Measurements from ENCODE around the gene TGFBR3. TPM values are rescaled to one million over a fixed set of nuclear protein-coding genes. Genes with fewer than 3 reads are reported as not detected.

Gene TGFBR3
- total RNA-seq, 4 donors from 2014 or later = 32.9 to 138 (median 58.8) TPM

- in situ Hi-C loops (cut with MboI; ENCODE audit: low pct_ligation_motif_present in 1 of 4, low pct_unique_long_range_greater_than_20kb in 1 of 4, low sequenced_read_pairs in 3 of 4) = no loop called here
- Histone ChIP-seq H3K4me1 (peaks cover 0 to 20% (median 2%) of the 10 kb centered on the region in 4 donors), H3K27me3 (no peaks in the 10 kb centered on the region), H3K4me3 (no peak overlapping the region), H3K27ac (no peak overlapping the region), H3K36me3 (no peaks in the 10 kb centered on the region), H3K9me3 (no peaks in the 10 kb centered on the region)
- TF ChIP-seq POLR2A (IDR thresholded peaks at IDR 0.05) = no peak
- no peak for TF ChIP-seq POLR2AphosphoS5 (IDR thresholded peaks at IDR 0.05)
- no peak for TF ChIP-seq CTCF (IDR thresholded peaks at IDR 0.05)
- no peak for TF ChIP-seq EP300 (IDR thresholded peaks at IDR 0.05; ENCODE audit: low read depth)
- 88 to 94% methylated on average over 3 of the region's 3 CpGs for WGBS, 2 donors (ENCODE audit: low coverage in 1 of 2)
- DNase-seq = no peak
- intact Hi-C loops (cut with DNase I; ENCODE audit: low total_unique reads) = loop anchor here (10.0 kb wide), 1 partner anchor 202 kb away; no protein-coding TSS in a partner anchor
These were observed 169.6 kb downstream of the TGFBR3 start for GRCh38 chr1:91716339-91716738.

GRCh38 chr1:91715416-91716000, 170.4 kb downstream of the TGFBR3 start:
- Histone ChIP-seq H3K27me3 (no peaks in the 10 kb centered on the region), H3K27ac (peak overlapping the region in 1 of 4 donors; percentile 19), H3K9me3 (no peaks in the 10 kb centered on the region), H3K36me3 (no peaks in the 10 kb centered on the region), H3K4me3 (no peak overlapping the region), H3K4me1 (peaks cover 0 to 20% (median 2%) of the 10 kb centered on the region in 4 donors)
- intact Hi-C loops (cut with DNase I; ENCODE audit: low total_unique reads) (loop anchor here (10.0 kb wide), 1 partner anchor 201 kb away; no protein-coding TSS in a partner anchor), in situ Hi-C loops (cut with MboI; ENCODE audit: low pct_ligation_motif_present in 1 of 4, low pct_unique_long_range_greater_than_20kb in 1 of 4, low sequenced_read_pairs in 3 of 4) (no loop called here)
- WGBS, 2 donors (ENCODE audit: low coverage in 1 of 2) = 92 to 94% methylated on average over 2 of the region's 2 CpGs
- DNase-seq = no peak
- TF ChIP-seq POLR2A (IDR thresholded peaks at IDR 0.05) (no peak), CTCF (IDR thresholded peaks at IDR 0.05) (no peak), EP300 (IDR thresholded peaks at IDR 0.05; ENCODE audit: low read depth) (no peak), POLR2AphosphoS5 (IDR thresholded peaks at IDR 0.05) (no peak)

- Histone ChIP-seq H3K27ac (peak overlapping the region; percentile 8 to 83 (median 75)), H3K9me3 (no peaks in the 10 kb centered on the region), H3K4me3 (no peak overlapping the region), H3K36me3 (no peaks in the 10 kb centered on the region), H3K27me3 (no peaks in the 10 kb centered on the region), H3K4me1 (peaks cover 0 to 20% (median 2%) of the 10 kb centered on the region in 4 donors)
- no peak for TF ChIP-seq POLR2A (IDR thresholded peaks at IDR 0.05)
- no peak for TF ChIP-seq CTCF (IDR thresholded peaks at IDR 0.05)
- TF ChIP-seq EP300 (IDR thresholded peaks at IDR 0.05; ENCODE audit: low read depth) = no peak
- no peak for TF ChIP-seq POLR2AphosphoS5 (IDR thresholded peaks at IDR 0.05)
- in situ Hi-C loops (cut with MboI; ENCODE audit: low pct_ligation_motif_present in 1 of 4, low pct_unique_long_range_greater_than_20kb in 1 of 4, low sequenced_read_pairs in 3 of 4) = no loop called here
- intact Hi-C loops (cut with DNase I; ENCODE audit: low total_unique reads) = loop anchor here (10.0 kb wide), 1 partner anchor 200 kb away; no protein-coding TSS in a partner anchor
- no peak for DNase-seq
- 89 to 97% methylated on average over 7 to 8 of the region's 8 CpGs for WGBS, 2 donors (ENCODE audit: low coverage in 1 of 2)
These were observed 171.0 kb downstream of the TGFBR3 start for GRCh38 chr1:91714867-91715381.

- in situ Hi-C loops (cut with MboI; ENCODE audit: low pct_ligation_motif_present in 1 of 4, low pct_unique_long_range_greater_than_20kb in 1 of 4, low sequenced_read_pairs in 3 of 4) = no loop called here
- H3K36me3 ChIP-seq = no peaks in the 10 kb centered on the region
These were observed 172.7 kb downstream of the TGFBR3 start for GRCh38 chr1:91712981-91713841.

More at GRCh38 chr1:91712981-91713841, 172.7 kb downstream of the TGFBR3 start:
- peaks cover 0 to 20% (median 2%) of the 10 kb centered on the region in 4 donors for H3K4me1 ChIP-seq
- H3K4me3 ChIP-seq = no peak overlapping the region
- TF ChIP-seq POLR2AphosphoS5 (IDR thresholded peaks at IDR 0.05) = peak in 2 of 3 donors; percentile 29 to 42
- TF ChIP-seq POLR2A (IDR thresholded peaks at IDR 0.05) = no peak
- peak overlapping the region; percentile 73 to 83 (median 76) for H3K27ac ChIP-seq
- intact Hi-C loops (cut with DNase I; ENCODE audit: low total_unique reads) = loop anchor here (10.0 kb wide), 1 partner anchor 198 kb away; no protein-coding TSS in a partner anchor
- H3K9me3 ChIP-seq = no peaks in the 10 kb centered on the region
- peak; percentile 37 for DNase-seq
- no peaks in the 10 kb centered on the region for H3K27me3 ChIP-seq
- 30 to 53% methylated on average over 8 to 15 of the region's 15 CpGs for WGBS, 2 donors (ENCODE audit: low coverage in 1 of 2)
